NCI-H526 treated with DMSO at 0.1 percent for 48 hours (cell line): Measurements from ENCODE around the gene CXCR2.
"Not testable (repeated sequence)": the region's sequence is repeated elsewhere in the genome, so short reads cannot be mapped to it uniquely, and the experiment has no call there.

ENCODE experiments used
- DNase-seq: peaks from one replicate; lab custom pipeline; 2025; lab: John Stamatoyannopoulos, UW

CXCR2 gene

DNA sequence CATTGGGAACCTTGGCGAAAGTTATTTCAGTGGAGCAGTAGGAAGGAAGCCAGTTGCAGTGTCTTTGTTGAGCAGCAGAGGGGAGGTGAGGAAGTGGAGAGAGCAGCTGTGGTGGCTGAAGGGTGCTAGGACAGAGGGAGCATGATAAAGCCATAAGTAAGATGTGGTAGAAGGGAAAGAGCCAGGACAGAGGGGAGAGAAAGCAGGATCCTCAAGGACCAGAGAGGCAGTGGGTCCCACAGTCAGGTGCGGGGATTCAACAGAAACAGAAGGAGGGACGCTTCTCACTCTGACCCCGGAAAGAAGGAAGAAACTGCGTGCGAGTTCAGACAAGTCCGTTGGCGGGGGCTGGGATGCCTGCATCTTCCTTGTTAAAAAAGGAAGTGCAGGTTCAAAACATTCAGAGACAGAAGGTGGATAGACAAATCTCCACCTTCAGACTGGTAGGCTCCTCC lies at the start of gene CXCR2:
TSS of gene CXCR2 (plus strand) at position 403 of the 455 bp plus-strand sequence. CDS start 8,774 bp downstream, outside the sequence.
- no peak for DNase-seq

GRCh38 chr2:218077464-218078216 lies 48.2 kb upstream of the CXCR2 start:
- no peak for DNase-seq

DNA sequence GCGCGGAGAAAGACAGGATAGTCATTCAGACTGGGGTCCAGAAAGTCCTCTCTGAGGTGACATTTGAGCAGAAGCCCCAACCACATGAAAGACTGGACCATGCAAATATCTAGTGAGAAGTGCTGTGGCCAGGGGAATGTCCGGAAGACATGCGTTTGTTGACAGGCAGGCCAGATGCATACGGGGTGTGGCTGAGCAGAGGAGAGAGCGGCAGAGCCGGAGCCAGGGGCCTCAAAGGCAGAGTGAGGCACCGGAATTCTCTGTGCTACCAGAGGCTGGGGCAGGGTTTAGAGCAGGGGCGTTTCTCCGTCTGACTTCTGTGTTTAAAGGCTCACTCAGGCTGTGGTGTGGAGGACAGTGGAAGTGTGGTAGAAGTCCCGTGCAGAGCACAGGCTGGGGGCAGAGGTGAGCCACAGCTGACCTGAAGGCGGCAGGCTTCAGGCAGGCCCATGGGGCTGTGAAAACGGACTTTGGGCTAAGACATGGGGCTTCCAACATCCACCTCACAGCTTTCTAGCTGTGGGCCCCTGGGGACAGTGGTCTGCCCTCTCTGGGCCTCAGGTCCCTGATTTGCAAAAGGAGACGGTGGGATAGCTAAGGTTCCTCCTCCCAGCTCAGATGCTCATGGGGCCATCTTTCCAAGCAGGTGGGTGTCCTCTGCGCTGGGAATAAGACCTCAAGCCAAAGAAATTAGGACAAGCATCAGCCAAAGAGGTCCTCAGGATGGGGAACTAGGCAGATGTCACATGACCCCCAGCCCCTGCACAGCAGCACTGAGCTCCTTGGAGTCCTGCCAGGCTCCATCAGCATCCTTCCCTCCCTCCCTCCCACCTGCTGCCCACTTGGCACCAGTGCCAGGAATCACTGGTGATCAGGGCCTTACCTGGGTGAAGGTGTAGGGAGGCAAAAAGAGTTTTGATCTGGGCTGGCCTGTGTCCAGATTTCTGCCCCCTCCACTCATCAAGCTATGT lies 45.6 kb upstream of the CXCR2 start:
- no peak for DNase-seq

DNA sequence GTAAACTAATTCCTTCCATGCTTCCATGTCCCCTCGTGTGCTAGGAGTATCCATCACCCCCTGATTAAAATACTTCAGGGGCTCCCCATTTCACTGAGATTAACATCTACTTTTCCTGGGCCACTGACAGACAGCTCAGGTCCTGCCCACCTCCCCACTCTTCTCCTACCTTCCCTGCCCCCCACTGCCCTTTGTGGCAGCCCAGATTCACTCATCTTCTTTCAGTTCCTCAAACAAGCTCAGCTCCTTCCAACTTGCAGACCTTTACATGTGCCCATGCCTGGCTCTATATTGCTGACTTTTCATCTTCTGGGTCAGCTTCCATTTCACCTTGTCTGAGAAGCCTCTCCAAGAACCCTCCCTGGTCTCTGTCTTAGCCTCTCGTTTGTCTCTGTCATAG lies 44.8 kb upstream of the CXCR2 start:
- DNase-seq, result no peak

GRCh38 chr2:218081695-218082094 lies 44.1 kb upstream of the CXCR2 start:
- DNase-seq, result no peak

DNA sequence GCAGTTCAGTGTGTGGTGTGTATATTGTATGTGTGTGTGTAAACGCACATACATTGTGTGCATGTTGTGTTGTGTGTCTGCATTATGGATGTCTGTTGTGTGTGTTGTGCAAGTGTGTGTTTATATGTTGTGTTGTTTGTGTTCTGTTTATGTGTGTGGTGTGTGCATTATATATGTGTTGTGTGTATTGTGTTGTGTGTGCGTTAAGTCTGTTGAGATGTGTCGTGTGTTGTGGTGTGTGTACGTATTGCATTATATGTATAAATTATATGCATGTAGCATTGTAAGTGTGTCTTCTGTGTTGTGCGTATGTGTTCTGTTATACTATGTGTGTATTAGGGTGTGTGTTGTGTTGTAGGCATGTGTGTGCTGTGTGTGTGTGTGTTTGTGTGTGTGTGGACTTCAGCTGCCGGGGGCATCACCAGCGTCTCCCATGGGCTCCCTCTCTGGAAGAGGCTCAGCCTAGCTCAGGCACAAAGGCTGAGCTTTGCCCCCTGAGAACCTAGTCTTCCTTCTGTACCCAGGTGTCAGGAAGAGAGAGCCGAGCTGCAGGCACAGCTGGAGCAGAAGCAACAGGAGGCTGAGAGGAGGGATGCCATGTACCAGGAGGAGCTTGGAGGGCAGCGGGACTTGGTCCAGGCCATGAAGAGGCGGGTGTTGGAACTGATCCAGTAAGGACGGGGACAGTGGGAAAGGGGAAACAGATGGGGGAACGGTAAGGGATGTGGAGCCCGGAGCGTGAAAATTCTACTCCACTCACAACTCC lies 43.1 kb upstream of the CXCR2 start:
- no peak for DNase-seq

DNA sequence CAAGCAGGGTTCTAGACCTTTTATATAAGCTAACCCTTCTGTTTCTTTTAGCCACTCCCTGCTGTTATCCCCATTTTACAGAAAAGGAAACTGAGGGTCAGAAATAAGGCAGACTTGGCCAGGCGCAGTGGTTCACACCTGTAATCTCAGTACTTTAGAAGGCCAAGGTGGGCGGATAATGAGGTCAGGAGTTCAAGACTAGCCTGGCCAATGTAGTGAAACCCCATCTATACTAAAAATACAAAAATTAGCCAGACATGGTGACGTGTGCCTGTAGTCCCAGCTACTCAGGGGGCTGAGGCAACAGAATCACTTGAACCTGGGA lies 42.5 kb upstream of the CXCR2 start:
- no peak for DNase-seq

- DNase-seq, result no peak
These were observed 39.4 kb upstream of the CXCR2 start for GRCh38 chr2:218086478-218086877.

- no peak for DNase-seq
These were observed 36.6 kb upstream of the CXCR2 start for GRCh38 chr2:218089259-218089658.

DNA sequence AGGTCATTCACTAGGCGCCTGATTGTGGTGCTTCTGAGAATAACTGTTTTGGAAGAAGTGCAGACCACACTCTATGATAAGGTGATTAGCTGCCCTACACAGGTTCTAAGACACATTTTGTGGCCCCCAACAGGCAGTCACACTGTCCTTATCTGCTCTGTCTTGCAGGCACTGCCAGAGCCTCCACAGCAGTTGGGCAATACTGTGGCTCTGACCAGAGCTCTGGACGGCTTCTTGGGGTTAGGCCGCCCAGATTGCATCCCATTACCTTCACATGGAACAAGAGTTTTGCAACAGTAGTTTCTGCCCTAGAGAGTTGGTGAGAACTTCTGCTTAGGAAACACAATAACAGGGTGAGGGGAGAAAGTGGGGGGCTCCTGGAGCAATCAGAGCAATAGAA lies 34.1 kb upstream of the CXCR2 start:
- no peak for DNase-seq

DNA sequence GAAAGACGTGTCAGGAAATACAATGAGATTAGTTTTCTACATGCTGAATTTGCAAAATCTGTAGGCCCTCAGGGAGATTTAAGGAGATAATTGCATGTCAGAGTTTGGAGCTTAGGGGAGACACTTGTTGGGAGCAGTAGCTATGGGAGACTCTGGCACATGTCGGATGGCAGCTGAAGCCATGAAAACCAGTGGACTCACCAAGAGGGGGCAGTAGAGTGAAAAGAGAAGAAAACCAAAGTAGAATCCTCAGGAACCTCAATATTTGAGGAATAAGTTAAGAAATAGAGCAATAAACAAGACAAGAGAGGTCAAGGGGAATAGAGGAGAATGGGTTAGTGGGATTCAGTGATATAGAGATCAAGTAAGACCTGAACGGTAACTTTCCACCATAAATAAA lies 31.9 kb upstream of the CXCR2 start:
- no peak for DNase-seq

DNA sequence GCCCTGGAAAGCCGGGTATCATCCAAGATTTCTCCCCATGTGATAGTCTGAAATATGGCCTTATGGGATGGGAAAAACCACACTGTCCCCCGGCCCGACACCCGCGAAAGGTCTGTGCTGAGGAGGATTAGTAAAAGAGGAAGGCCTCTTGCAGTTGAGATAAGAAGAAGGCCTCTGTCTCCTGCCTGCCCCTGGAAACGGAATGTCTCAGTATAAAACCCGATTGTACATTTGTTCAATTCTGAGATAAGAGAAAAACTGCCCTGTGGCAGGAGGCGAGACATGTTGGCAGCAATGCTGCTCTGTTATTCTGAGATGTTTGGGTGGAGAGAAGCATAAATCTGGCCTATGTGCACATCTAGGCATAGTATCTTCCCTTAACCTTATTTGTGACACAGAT lies 30.0 kb upstream of the CXCR2 start:
- no peak for DNase-seq

GRCh38 chr2:218097975-218098374 lies 27.9 kb upstream of the CXCR2 start:
- DNase-seq, result no peak

DNA sequence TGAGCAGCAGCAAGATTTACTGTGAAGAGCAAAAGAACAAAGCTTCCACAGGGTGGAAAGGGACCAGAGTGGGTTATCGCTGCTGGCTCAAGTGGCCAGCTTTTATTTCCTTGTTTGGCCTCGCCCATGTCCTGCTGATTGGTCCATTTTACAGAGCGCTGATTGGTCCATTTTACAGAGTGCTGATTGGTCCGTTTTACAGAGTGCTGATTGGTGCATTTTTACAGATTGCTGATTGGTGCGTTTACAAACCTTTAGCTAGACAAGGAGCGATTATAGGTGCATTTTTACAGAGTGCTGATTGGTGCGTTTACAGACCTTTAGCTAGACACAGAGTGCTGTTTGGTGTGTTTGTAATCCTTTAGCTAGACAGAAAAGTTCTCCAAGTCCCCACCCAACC lies 17.0 kb upstream of the CXCR2 start:
- DNase-seq, result not testable (repeated sequence)

DNA sequence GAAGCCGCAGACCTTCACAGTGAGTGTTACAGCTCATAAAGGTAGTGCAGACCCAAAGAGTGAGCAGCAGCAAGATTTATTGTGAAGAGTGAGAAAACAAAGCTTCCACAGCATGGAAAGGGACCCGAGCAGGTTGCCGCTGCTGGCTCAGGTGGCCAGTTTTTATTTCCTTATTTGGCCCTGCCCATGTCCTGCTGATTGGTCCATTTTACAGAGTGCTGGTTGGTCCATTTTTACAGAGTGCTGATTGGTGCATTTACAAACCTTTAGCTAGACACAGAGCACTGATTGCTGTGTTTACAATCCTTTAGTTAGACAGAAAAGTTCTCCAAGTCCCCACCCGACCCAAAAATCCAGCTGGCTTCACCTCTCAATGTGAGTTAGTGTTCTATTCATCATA lies 4.0 kb upstream of the CXCR2 start:
- DNase-seq, result not testable (repeated sequence)

DNA sequence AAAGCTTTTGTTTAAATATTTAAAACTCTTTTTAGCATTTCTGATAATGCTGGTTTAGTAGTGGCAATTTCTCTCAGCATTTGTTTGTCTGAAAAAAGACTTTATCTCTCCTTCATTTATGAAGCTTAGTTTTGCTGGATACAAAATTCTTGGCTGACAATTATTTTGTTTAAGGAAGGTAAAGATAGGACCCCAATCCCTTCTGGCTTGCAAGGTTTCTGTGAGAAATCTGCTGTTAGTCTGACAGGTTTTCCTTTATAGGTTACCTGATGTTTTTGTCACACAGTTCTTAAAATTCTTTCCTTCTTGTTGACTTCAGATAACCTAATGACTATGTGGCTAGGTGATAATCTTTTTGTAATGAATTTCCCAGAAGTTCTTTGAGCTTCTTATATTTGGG lies 3.5 kb upstream of the CXCR2 start:
- DNase-seq, result not testable (repeated sequence)

DNA sequence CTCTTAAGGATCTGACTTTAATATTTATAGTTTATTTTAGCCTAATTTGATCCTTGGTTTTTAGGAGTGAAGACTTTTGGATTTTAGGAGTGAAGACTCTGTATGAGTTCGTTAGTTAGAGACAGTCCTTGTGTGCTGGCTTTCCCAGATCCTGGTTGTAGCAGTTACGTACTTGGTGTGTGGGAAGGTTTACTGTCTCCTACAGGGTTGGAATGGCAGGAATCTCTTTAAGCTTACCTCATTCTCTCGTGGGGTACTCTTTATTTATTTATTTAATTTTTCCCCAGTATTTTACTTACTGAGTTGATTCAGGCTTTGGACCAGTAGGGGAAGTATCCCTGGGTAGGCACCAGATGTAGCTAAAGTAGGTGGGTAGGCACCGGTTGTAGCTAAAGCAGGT lies 1.8 kb upstream of the CXCR2 start:
- DNase-seq, result no peak

DNA sequence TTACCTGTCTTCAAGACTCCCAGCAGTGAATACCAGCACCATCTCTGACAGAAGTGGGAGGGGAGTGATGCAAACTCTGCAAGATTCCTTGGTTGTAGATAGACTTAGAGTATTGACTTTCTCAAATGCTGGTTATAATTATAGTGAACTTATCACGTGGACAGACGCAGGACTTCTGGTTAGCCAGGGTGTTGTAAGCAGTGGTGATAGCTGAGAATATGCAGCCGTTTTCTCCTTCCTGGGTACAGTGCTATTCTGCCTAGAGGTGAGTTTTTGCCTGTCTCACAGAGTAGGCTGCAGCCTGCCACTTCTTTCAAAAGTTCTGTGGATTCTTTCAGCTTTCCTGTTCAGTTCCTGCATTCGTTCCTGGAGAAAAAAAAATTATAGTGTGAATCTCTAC lies 733 bp upstream of the CXCR2 start:
- no peak for DNase-seq

GRCh38 chr2:218127929-218128455 lies 2.2 kb downstream of the CXCR2 start:
- no peak for DNase-seq

DNA sequence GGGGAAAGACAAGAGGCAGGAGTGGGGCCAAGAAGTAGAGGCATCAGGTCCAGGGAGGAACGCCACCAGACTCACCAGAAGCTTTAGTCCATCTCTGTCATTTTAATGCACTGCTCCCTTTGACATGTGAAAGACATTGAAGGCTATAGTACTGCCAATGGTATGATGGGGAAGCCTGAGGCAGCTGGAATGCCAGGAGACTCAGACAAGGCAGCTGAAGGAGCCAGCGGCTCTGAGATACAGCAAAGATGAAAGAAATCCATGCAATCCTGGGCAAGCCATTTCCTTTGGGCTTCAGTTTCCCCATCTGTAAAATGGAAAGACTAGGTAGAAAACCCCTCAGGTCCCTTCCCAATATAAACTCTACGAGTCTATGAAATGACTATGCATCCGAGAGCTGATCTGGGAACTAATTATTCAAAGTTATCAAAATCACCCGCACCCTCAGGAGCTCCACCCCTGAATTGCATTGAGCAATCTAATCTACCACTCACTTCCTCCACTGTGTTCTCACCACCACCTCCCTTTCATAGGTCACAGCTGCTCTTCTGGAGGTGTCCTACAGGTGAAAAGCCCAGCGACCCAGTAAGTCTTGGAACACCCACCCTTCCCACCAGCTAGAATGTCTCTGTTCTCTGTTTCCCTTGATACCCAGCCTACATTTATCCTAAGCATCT lies 3.1 kb downstream of the CXCR2 start:
- DNase-seq, result no peak

- DNase-seq, result no peak
These were observed 3.8 kb downstream of the CXCR2 start for GRCh38 chr2:218129458-218130135.
